Measurements from ENCODE around the gene NEK5. TPM values are rescaled to one million over a fixed set of nuclear protein-coding genes. Genes with fewer than 3 reads are reported as not detected.

NEK5 gene
- total RNA-seq, 1 donor from 2014 or later = 0.11 TPM

GRCh38 chr13:52026246-52026626 lies 102.6 kb downstream of the NEK5 start:
- DNase-seq (ENCODE audit: missing footprints) (no peak), ATAC-seq (no peak)
- intact Hi-C loops (cut with DNase I) = no loop called here

- intact Hi-C loops (cut with DNase I) = no loop called here
- DNase-seq (ENCODE audit: missing footprints) = no peak
- ATAC-seq = no peak
These were observed 103.2 kb downstream of the NEK5 start for GRCh38 chr13:52025475-52026245.

GRCh38 chr13:52024481-52024880 lies 104.4 kb downstream of the NEK5 start, which contains the start of gene UTP14C:
Gene UTP14C, plus strand, starts transcription at chr13:52024691. Its CDS starts 4,114 bp downstream, at chr13:52028805.
- DNase-seq (ENCODE audit: missing footprints) (no peak), ATAC-seq (no peak)
- intact Hi-C loops (cut with DNase I) = no loop called here

- no peak for DNase-seq (ENCODE audit: missing footprints)
- no peak for ATAC-seq
- intact Hi-C loops (cut with DNase I) = no loop called here
These were observed 106.5 kb downstream of the NEK5 start for GRCh38 chr13:52022356-52022755.

GRCh38 chr13:52020191-52020590 lies 108.7 kb downstream of the NEK5 start:
- DNase-seq (ENCODE audit: missing footprints) = no peak
- intact Hi-C loops (cut with DNase I) = no loop called here
- no peak for ATAC-seq

- ATAC-seq (no peak), DNase-seq (ENCODE audit: missing footprints) (no peak)
- intact Hi-C loops (cut with DNase I) = no loop called here
These were observed 112.6 kb downstream of the NEK5 start for GRCh38 chr13:52016296-52016695.

- intact Hi-C loops (cut with DNase I) = loop anchor here (5.0 kb wide), 1 partner anchor 415 kb away; no protein-coding TSS in a partner anchor
These were observed 116.4 kb downstream of the NEK5 start for GRCh38 chr13:52012512-52012836.

GRCh38 chr13:52011632-52012511 lies 117.0 kb downstream of the NEK5 start, which contains the start of gene ALG11:
Gene ALG11, plus strand, starts transcription at chr13:52012398. Its CDS starts 21 bp downstream, at chr13:52012419.
- intact Hi-C loops (cut with DNase I) = loop anchor here (5.0 kb wide), 1 partner anchor 415 kb away; no protein-coding TSS in a partner anchor
- ATAC-seq (peak; percentile 100), DNase-seq (ENCODE audit: missing footprints) (peak; percentile 99)

More at GRCh38 chr13:52012512-52012836, 116.4 kb downstream of the NEK5 start:
- ATAC-seq (no peak), DNase-seq (ENCODE audit: missing footprints) (no peak)

GRCh38 chr13:52010890-52011631 lies 117.8 kb downstream of the NEK5 start, which contains the start of gene ATP7B:
Gene ATP7B, minus strand, starts transcription at chr13:52011450. Its CDS starts 113 bp downstream, at chr13:52011337.
- ATAC-seq (peak; percentile 20), DNase-seq (ENCODE audit: missing footprints) (no peak)
- intact Hi-C loops (cut with DNase I) = loop anchor here (5.0 kb wide), 1 partner anchor 416 kb away; no protein-coding TSS in a partner anchor

- DNase-seq (ENCODE audit: missing footprints) (no peak), ATAC-seq (no peak)
- intact Hi-C loops (cut with DNase I) = loop anchor here (5.0 to 10.0 kb wide), 2 partner anchors 115 to 417 kb away; no protein-coding TSS in a partner anchor
These were observed 118.9 kb downstream of the NEK5 start for GRCh38 chr13:52009946-52010345.

- DNase-seq (ENCODE audit: missing footprints) = no peak
- ATAC-seq = no peak
- intact Hi-C loops (cut with DNase I) = loop anchor here (10.0 kb wide), 1 partner anchor 112 kb away; no protein-coding TSS in a partner anchor
These were observed 122.2 kb downstream of the NEK5 start for GRCh38 chr13:52006523-52007245.

GRCh38 chr13:52005841-52006522 lies 122.9 kb downstream of the NEK5 start:
- DNase-seq (ENCODE audit: missing footprints) = no peak
- intact Hi-C loops (cut with DNase I) = loop anchor here (10.0 kb wide), 1 partner anchor 111 kb away; no protein-coding TSS in a partner anchor
- no peak for ATAC-seq

- DNase-seq (ENCODE audit: missing footprints) = no peak
- ATAC-seq = no peak
- intact Hi-C loops (cut with DNase I) = loop anchor here (10.0 kb wide), 1 partner anchor 110 kb away; no protein-coding TSS in a partner anchor
These were observed 124.2 kb downstream of the NEK5 start for GRCh38 chr13:52004511-52005170.

GRCh38 chr13:52003541-52003940 lies 125.3 kb downstream of the NEK5 start:
- ATAC-seq (no peak), DNase-seq (ENCODE audit: missing footprints) (no peak)
- intact Hi-C loops (cut with DNase I) = loop anchor here (10.0 kb wide), 1 partner anchor 109 kb away; no protein-coding TSS in a partner anchor

- ATAC-seq (no peak), DNase-seq (ENCODE audit: missing footprints) (no peak)
- intact Hi-C loops (cut with DNase I) = loop anchor here (10.0 kb wide), 1 partner anchor 108 kb away; no protein-coding TSS in a partner anchor
These were observed 126.5 kb downstream of the NEK5 start for GRCh38 chr13:52002361-52002760.

GRCh38 chr13:52001120-52001731 lies 127.6 kb downstream of the NEK5 start:
- DNase-seq (ENCODE audit: missing footprints) = no peak

More at GRCh38 chr13:52001120-52001731, 127.6 kb downstream of the NEK5 start:
- ATAC-seq = no peak
- intact Hi-C loops (cut with DNase I) = loop anchor here (1.0 to 10.0 kb wide), 2 partner anchors 106 to 126 kb away; no protein-coding TSS in a partner anchor

Data from Right ventricle myocardium inferior (tissue), 1 donor.